Right atrium auricular region (tissue), 2 donors: ENCODE data around the gene FKBP15. TPM values are rescaled to one million over a fixed set of nuclear protein-coding genes. Genes with fewer than 3 reads are reported as not detected.

ENCODE experiments used
- DNase-seq: peaks from one replicate; pipeline ENCODE4 v3.0.0-alpha.2; 2019; ENCODE audit warnings: low spot score
- H3K27ac ChIP-seq, 2 donors: fragments of 200-600 bp; sonication (generic); 1 replicate in 1 of 2; 2 replicates in 1 of 2; pipeline ENCODE4 v1.5.1; 2016 to 2019
- H3K27me3 ChIP-seq, 2 donors: fragments of 200-600 bp; sonication (generic); one replicate each; pipeline versions ENCODE4 v1.5.1 to v1.6.0; 2017 to 2019
- H3K36me3 ChIP-seq: fragments of 200-600 bp; sonication (generic); one replicate; pipeline ENCODE4 v1.5.1; 2016
- H3K4me1 ChIP-seq, 2 donors: fragments of 200-600 bp; sonication (generic); one replicate each; pipeline versions ENCODE4 v1.5.1 to v1.6.0; 2017 to 2019
- H3K4me3 ChIP-seq, 2 donors: fragments of 200-600 bp; sonication (generic); 1 replicate in 1 of 2; 2 replicates in 1 of 2; pipeline ENCODE4 v1.5.1; 2017 to 2019; ENCODE audit warnings: mild to moderate bottlenecking in 1 of 2, moderate library complexity in 1 of 2
- H3K9me3 ChIP-seq, 2 donors: fragments of 200-600 bp; sonication (generic); one replicate each; pipeline ENCODE4 v1.5.1; 2019
- total RNA-seq, 2 donors: library from RNA; depleted of rRNA; stranded (reverse); fragments of >200 nt; gene quantifications; one replicate each; pipeline ENCODE4 v1.1.0, GENCODE V29; 2016
- TF ChIP-seq, protein P1 (sequence below), 2 donors: fragments of 200-600 bp; sonication (generic); IDR thresholded peaks; one replicate each; pipeline ENCODE4 v1.5.1; 2019; ENCODE audit warnings: antibody characterized with exemption in 2 of 2

FKBP15 gene
- total RNA-seq, 2 donors from 2014 or later, result 14.7 to 16.6 TPM

DNA sequence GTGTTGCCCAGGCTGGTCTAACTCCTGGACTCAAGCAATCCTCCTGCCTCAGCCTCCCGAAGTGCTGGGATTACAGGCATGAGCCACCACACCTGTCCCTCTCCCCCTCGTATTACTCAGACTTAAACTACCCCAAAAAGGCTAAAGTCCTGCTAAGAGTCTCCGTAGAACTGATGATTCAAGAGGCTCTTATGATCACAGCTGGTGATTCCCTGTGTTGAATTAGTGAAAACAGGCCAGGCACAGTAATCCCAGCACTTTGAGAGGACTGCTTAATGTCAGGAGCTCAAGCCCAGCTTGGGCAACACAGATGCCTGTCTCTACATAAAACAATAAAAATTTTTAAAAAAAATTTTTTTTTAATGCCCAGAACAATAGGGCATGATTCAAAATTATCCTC is 45.1 kb upstream of the FKBP15 start:
- no peaks in the 10 kb centered on the region for H3K4me1 ChIP-seq
- no peak overlapping the region for H3K4me3 ChIP-seq
- TF ChIP-seq, protein P1, sequence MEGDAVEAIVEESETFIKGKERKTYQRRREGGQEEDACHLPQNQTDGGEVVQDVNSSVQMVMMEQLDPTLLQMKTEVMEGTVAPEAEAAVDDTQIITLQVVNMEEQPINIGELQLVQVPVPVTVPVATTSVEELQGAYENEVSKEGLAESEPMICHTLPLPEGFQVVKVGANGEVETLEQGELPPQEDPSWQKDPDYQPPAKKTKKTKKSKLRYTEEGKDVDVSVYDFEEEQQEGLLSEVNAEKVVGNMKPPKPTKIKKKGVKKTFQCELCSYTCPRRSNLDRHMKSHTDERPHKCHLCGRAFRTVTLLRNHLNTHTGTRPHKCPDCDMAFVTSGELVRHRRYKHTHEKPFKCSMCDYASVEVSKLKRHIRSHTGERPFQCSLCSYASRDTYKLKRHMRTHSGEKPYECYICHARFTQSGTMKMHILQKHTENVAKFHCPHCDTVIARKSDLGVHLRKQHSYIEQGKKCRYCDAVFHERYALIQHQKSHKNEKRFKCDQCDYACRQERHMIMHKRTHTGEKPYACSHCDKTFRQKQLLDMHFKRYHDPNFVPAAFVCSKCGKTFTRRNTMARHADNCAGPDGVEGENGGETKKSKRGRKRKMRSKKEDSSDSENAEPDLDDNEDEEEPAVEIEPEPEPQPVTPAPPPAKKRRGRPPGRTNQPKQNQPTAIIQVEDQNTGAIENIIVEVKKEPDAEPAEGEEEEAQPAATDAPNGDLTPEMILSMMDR (IDR thresholded peaks at IDR 0.05), result no peak
- no peaks in the 10 kb centered on the region for H3K9me3 ChIP-seq
- no peaks in the 10 kb centered on the region for H3K27me3 ChIP-seq
- no peak overlapping the region for H3K27ac ChIP-seq
- DNase-seq, result no peak
- peaks cover 48% of the 10 kb centered on the region for H3K36me3 ChIP-seq

DNA sequence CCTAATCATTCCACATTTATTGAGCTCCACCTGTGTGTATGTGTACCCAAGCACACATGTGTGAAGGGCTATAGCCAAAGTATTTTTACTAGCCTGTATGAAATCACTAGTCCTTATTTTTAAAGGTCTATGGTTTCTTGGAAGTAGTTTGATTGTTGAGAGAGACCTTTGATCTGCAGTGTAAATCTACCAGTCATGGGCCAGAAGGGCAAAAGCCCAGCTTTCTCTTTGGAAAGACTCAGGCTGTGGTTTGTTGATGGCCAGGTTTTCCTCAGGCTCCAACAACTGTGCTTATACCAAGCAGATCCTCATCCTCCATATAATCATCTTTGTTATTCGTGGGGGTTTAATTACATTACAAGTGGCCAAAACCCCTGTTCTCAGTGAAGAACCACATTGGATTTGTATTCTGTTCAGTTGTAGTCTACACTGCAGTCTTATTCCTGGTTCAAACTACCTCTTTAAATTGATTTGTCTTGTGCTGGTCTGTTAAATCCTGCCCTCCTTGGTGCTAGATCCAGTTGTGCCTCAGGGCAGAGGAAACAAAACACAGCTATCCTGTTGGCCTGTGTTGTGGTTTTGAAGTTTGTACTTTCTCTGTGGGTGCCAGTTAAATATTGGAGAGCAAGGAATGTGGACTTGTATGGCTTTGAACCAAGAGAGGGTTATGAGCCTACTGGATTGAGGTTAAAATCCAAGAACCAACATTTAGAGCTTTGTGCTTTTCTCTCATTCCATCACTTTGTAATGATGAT is 41.0 kb upstream of the FKBP15 start:
- no peaks in the 10 kb centered on the region for H3K9me3 ChIP-seq
- H3K4me3 ChIP-seq, result no peak overlapping the region
- peaks cover 47% of the 10 kb centered on the region for H3K36me3 ChIP-seq
- TF ChIP-seq, protein P1 (IDR thresholded peaks at IDR 0.05), result no peak
- no peaks in the 10 kb centered on the region for H3K27me3 ChIP-seq
- DNase-seq, result no peak
- no peaks in the 10 kb centered on the region for H3K4me1 ChIP-seq
- no peak overlapping the region for H3K27ac ChIP-seq

DNA sequence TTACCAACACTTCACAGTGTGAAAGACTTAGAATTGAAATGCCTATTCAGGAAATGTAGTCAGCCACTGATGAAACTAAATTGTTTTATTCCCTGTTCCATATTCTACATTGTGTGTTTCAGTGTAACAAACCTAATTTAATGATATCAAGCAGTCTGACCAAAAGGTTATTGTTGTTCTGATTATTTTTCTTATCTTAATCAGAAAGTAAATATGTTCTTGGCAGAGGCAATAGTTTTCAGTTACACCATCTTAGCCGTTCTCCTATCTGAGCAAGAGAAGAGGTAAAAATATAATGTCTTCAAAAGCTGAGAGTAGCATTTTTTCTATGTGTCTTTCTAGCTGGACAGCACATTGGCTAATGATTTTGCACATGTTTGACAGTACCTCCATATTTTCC is 37.2 kb upstream of the FKBP15 start:
- H3K36me3 ChIP-seq, result peaks cover 48% of the 10 kb centered on the region
- no peaks in the 10 kb centered on the region for H3K4me1 ChIP-seq
- TF ChIP-seq, protein P1 (IDR thresholded peaks at IDR 0.05), result no peak
- H3K9me3 ChIP-seq, result no peaks in the 10 kb centered on the region
- no peaks in the 10 kb centered on the region for H3K27me3 ChIP-seq
- no peak overlapping the region for H3K27ac ChIP-seq
- H3K4me3 ChIP-seq, result no peak overlapping the region
- DNase-seq, result no peak

DNA sequence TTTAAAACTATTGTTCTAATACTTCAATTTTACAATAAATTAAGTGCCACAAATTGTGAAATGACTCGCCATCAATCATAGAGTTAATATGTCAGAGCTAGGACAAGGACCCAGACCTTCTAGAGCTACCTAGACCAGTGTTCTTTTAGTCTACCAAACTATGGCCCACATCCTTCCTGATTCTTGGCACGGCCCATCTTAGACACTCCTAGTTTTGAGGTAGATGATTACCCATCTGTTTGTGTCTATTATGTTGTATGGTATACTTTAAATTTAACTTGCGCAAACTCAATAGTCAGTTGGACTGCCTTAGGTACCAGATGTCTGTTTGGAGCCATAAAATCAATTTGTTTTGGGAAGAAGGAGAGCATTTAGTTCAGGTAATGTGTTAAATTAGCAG is 36.8 kb upstream of the FKBP15 start:
- Histone ChIP-seq H3K27ac (no peak overlapping the region), H3K4me1 (no peaks in the 10 kb centered on the region), H3K4me3 (no peak overlapping the region), H3K9me3 (no peaks in the 10 kb centered on the region), H3K27me3 (no peaks in the 10 kb centered on the region), H3K36me3 (peaks cover 48% of the 10 kb centered on the region)
- DNase-seq, result no peak
- TF ChIP-seq, protein P1 (IDR thresholded peaks at IDR 0.05), result no peak

DNA sequence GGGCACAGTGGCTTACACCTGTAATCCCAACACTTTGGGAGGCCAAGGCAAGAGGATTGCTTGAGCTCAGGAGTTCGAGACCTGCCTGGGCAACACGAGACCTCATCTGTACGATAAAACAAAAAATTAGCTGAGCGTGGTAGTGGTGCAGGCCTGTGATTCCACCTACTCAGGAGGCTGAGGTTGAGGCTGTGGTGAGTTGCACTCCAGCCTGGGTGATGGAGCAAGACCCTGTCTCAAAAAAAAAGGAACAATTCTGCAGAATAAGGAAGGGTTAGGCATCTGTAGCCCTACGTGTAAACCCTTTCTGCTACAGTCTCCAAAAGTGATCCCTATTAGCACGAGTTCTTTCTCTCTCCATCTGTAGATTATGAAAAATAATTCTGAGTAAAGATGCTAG is 34.4 kb upstream of the FKBP15 start:
- Histone ChIP-seq H3K36me3 (peaks cover 31% of the 10 kb centered on the region), H3K4me3 (no peak overlapping the region), H3K4me1 (no peaks in the 10 kb centered on the region), H3K9me3 (no peaks in the 10 kb centered on the region), H3K27ac (no peak overlapping the region), H3K27me3 (no peaks in the 10 kb centered on the region)
- DNase-seq, result no peak
- TF ChIP-seq, protein P1 (IDR thresholded peaks at IDR 0.05), result no peak

DNA sequence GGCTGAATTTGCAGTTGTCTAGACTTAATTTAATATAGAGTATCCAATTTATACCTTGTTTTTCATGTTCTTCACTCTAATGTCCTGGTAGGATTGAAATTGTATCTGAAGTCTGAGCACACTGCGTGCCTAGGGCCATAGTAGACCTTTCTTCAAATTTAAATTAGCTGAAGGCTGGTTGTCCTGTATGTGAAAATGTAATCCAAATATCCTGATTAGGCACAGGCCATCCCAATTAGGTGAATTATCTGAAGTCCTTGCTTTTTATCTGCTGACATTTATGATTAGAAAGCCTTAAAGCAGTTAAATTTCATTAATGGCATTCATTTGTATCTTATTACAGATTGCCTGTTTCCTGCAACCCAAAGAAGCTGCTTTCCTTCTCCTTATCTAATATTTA is 33.9 kb upstream of the FKBP15 start:
- H3K4me3 ChIP-seq, result no peak overlapping the region
- DNase-seq, result no peak
- no peaks in the 10 kb centered on the region for H3K9me3 ChIP-seq
- no peaks in the 10 kb centered on the region for H3K27me3 ChIP-seq
- no peak overlapping the region for H3K27ac ChIP-seq
- TF ChIP-seq, protein P1 (IDR thresholded peaks at IDR 0.05), result no peak
- H3K4me1 ChIP-seq, result no peaks in the 10 kb centered on the region
- peaks cover 27% of the 10 kb centered on the region for H3K36me3 ChIP-seq
